GM18861 (cell line): ENCODE results near the gene ELAPOR2.
"Not testable (repeated sequence)": the region's sequence is repeated elsewhere in the genome, so short reads cannot be mapped to it uniquely, and the experiment has no call there.

ENCODE experiments used
- ATAC-seq: cut with Tn5 transposase; IDR thresholded peaks from one replicate; pipeline ENCODE4 v1.9.1; 2021; ENCODE audit not compliant: unreplicated experiment

The ELAPOR2 gene

GRCh38 chr7:87059525-87060287 lies at the start of gene ELAPOR2:
Gene ELAPOR2 (minus strand): TSS chr7:87059654. CDS start chr7:87059513, 141 bp downstream.
- ATAC-seq, result peak; percentile 95

GRCh38 chr7:87107949-87108776 lies 48.7 kb upstream of the ELAPOR2 start:
- ATAC-seq, result no peak

GRCh38 chr7:87106974-87107612 lies 47.6 kb upstream of the ELAPOR2 start:
- ATAC-seq, result no peak

GRCh38 chr7:87105401-87105800 lies 45.9 kb upstream of the ELAPOR2 start:
- no peak for ATAC-seq

GRCh38 chr7:87100326-87100725 lies 40.9 kb upstream of the ELAPOR2 start:
- no peak for ATAC-seq

DNA sequence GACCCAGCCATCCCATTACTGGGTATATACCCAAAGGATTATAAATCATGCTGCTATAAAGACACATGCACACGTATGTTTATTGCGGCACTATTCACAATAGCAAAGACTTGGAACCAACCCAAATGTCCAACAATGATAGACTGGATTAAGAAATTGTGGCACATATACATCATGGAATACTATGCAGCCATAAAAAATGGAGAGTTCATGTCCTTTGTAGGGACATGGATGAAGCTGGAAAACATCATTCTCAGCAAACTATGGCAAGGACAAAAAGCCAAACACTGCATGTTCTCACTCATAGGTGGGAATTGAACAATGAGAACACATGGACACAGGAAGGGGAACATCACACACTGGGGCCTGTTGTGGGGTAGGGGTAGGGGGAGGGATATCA lies 37.9 kb upstream of the ELAPOR2 start:
- ATAC-seq, result not testable (repeated sequence)

DNA sequence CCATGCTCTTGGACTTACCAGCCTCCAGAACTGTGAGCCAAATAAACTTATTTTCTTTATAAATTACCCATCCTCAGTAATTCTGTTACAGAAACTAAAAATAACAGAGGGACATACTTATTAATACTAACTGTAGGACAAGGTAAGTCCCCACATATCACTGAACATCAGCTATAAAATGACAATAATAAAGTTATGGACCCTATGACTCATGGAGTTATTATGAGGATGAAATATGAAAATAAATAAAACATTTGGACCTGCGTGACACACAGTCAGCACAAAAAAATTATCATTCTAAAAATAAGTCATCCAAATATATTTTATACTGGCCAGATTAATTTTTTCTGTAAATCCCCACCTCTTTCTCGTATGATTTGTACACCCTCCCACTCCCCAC lies 34.9 kb upstream of the ELAPOR2 start:
- ATAC-seq, result no peak

- ATAC-seq, result no peak
Observed at GRCh38 chr7:87092568-87093091, 33.2 kb upstream of the ELAPOR2 start.

DNA sequence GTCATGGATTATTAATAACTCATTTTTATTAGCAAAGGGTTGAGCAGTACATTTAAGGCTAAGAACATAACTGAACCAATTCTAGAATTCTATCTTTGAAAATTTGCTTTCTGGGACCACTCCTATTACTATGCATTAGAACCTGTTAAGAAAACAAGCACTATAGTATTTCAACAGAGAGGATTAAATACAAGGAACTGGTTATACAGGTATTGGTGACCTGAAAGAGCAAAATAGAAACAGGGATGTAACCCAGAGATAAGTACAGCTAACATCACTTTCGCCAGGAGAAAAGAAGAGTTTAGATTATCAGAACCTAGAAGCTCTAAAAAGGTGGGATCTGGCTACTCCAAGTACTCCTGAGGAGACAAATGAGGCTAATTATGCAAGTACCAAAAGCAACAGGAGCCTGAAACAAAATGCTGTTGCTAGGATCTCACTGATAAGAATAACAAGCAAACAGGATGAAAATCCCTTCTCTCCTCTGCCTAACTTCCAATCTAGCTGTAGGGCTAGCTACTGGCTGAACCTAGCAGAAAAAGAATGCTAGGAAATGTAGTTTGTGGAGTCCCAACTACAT lies 32.1 kb upstream of the ELAPOR2 start:
- no peak for ATAC-seq

GRCh38 chr7:87083865-87084519 lies 24.5 kb upstream of the ELAPOR2 start:
- ATAC-seq, result no peak

DNA sequence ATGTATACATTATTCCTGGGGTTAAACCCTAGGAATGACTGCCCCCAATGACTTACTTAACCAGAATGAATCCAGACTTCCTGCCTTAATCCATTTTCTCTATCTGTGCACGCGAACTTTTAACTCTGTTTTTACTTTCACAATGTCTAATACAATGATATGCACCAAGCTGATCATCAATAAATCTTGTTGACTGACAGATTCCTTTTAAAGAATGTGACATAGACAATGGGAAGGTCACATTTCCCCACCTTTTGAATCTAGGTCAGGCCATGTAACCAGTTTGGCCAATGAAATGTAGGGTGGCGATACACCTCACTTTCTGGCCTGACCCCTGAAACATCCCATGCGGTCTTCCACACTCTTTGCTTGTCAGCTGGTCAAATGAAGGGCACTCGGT lies 23.2 kb upstream of the ELAPOR2 start:
- no peak for ATAC-seq

DNA sequence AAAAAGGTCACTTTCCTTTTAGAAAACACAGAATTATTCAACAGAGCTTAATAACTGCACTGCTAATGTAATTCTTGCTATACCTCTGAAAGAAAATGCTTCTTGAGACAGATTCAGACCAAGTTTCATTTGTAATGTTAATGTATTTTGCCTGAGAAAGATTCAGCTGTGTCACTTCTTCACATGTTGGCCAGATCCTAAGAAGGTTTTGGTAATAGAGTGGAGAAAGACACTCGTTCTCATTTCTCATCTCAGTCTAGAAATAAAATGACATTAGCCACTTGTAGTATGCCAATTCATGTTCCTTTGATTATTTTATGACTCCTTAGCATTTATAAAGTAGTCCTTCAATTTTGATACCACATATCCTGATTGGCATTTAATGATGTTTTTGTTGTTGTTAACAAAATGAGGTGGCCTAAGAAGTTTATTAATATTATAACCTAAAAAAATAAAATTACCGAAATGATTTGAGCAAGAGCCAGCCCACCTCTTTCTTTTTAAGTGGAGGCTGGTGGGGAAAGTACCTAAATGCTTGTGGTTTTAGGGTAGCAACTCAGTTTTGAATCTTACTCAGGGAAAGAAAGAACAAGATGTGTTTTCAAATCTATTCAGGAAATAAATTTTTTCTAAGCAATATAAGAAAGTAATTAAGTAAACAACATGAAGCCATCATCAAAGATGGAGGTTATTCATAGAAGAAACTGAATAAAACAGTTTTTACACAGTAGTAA lies 16.4 kb upstream of the ELAPOR2 start:
- ATAC-seq, result peak; percentile 76

GRCh38 chr7:87067788-87068187 lies 8.3 kb upstream of the ELAPOR2 start:
- ATAC-seq, result no peak

- ATAC-seq, result no peak
Observed at GRCh38 chr7:87060288-87060537, 759 bp upstream of the ELAPOR2 start.

DNA sequence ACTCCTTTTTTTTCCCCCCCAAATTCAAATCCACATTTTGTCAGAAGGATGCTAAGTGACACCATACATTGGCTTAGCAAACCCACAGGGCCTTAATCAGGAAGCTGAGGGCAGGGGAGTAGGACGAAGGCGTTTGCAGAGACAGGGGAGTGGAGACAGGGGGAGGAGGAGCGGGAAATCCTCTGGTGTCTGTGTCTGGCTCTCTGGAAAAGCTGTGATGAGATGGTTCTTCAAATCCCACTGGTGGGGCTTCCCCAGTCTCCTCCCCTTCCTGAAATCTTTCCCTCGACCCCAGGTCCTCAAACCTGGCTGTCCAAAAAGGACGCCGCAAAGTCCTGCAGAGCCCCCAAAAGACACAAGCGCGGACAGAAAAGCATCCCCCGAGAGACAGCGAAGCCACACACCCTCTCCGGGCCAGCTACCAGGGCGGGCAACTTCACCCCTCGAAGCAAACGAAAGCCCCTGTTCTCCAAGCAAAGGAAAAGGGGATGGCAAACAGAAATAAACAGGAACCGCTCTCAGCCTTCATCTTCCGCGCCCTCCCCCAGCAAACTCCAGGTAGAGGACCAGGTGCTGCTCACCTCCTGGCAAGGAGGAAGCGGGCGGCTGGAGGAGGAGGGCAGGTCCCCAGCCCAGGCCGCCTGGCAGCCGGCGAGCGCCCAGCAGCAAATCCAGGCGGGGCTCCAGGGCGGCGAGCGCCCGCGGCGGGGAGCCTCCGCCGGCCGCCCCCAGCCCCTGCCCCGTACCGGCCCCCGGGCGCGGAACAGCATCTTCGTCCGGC lies 520 bp downstream of the ELAPOR2 start:
- ATAC-seq, result peak; percentile 39

DNA sequence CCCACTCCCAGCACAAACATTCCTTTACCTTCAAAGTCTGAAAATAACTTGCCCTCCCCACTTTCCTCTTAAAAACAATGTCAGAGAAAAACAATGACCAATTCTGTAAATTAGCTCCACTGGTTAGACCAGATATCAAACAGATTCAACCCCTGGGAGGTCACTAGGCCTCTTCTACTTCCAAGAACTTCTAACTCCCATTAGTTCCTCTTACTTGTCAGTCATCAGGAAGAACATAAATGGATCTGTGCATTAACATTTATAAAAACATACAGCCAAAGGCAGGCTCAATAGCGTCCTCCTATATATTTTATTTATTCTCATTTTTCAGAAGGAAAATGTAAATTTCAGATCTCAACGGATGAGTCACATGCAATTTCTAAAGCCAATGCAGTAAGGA lies 2.2 kb downstream of the ELAPOR2 start:
- ATAC-seq, result no peak

DNA sequence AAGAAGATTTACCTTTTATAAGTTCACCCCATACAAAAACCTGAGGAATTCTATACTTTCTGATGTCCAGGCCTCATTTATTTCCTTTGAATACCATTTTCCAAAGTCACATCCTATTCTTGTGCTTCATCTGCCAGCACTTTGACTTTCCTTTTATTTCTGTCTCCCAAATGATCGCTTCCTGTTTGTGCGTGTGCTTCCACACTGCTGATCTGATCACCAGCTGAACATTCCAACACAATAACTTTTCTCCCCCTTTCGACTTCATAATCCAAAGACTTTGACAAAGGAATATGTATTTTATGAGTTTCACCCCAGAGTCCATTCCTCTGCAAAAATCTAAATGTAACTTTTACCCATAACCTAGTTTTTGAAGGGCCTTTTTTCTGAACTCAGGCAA lies 3.1 kb downstream of the ELAPOR2 start:
- ATAC-seq, result no peak

DNA sequence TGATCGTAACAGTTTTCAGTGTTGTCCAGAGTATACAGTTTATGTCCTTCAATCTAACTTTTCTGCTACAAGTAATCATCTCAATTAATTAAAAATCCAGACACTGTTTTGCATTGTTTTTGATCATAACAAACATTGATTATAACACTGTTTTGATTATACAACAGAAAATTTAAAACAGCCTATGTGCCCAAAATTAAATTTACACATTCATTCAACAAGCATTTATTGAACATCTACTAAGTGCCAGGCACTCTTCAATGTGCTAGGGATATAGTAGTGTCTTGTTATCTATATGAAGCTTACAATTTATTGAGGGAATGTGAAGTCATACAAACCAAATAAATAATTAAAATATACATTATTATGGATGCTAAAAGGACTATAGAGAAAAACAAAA lies 10.6 kb downstream of the ELAPOR2 start:
- no peak for ATAC-seq

DNA sequence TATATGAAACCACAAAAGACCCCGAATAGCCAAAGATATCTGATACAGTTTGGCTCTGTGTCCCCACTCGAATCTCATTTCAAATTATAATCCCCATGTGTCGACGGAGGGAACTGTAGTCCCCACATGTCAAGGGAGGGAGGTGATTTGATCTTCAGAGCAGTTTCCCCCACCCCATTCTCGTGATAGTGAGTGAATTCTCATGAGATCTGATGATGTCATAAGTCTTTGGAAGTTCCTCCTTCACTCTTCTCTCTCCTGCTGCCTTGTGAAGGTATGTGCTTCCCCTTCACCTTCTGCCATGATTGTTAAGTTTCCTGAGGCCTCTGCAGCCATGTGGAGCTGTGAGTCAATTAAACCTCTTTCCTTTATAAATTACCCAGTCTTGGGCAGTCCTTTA lies 13.0 kb downstream of the ELAPOR2 start:
- ATAC-seq, result no peak
